ENCODE results near the gene ADAT3. TPM values are rescaled to one million over a fixed set of nuclear protein-coding genes. Genes with fewer than 3 reads are reported as not detected.

Gene ADAT3
- total and polyA plus RNA-seq, 4 experiments from 2014 or later: 1.4 to 4.9 (median 3.8) TPM

DNA sequence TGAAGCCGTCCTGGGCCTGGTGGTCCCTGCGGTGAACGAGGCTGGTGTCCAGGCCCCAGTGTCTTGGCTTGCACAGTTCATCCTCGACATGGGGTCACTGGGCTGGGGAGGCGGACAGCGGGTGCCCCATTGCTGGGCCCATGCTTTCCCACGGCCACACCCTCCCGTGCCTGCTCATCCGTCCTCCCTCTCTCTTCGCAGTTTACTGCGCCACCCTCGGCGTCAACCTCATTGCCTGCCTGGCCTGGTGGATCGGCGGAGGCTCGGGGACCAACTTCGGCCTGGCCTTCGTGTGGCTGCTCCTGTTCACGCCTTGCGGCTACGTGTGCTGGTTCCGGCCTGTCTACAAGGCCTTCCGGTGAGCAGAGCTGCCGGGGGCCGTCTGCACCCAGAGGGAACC, 12.7 kb downstream of the ADAT3 start:
- no peaks in the 10 kb centered on the region for H3K27me3 ChIP-seq (ENCODE audit: insufficient read depth, low read length)
- no peaks in the 10 kb centered on the region for H3K27me3 Mint-ChIP-seq
- H3K9me3 Mint-ChIP-seq: no peaks in the 10 kb centered on the region
- POLR2A ChIA-PET (ENCODE audit: partially characterized antibody): no interaction called here
- intact Hi-C loops (cut with micrococcal nuclease): no loop called here
- DNase-seq: no peak
- CTCF ChIA-PET (ENCODE audit: partially characterized antibody): no interaction called here
- H3K9me3 ChIP-seq (ENCODE audit: control insufficient read depth in 1 of 2, low read length in 2 of 2): no peaks in the 10 kb centered on the region
- no peak overlapping the region for H3K4me3 Mint-ChIP-seq
- H3K36me3 Mint-ChIP-seq: peaks cover 0 to 8% of the 10 kb centered on the region in 2 donors
- H3K4me3 ChIP-seq (ENCODE audit: low read length in 2 of 2): no peak overlapping the region
- peaks cover 12% of the 10 kb centered on the region for H3K4me1 ChIP-seq (ENCODE audit: insufficient read depth, low read length)
- peaks cover 0 to 15% (median under 1%) of the 10 kb centered on the region in 4 donors for H3K4me1 Mint-ChIP-seq
- peaks cover 3% of the 10 kb centered on the region for H3K36me3 ChIP-seq (ENCODE audit: insufficient read depth, low read length)
- no peak overlapping the region for H3K27ac ChIP-seq (ENCODE audit: low read depth, low read length)
- H3K27ac Mint-ChIP-seq: no peak overlapping the region

DNA sequence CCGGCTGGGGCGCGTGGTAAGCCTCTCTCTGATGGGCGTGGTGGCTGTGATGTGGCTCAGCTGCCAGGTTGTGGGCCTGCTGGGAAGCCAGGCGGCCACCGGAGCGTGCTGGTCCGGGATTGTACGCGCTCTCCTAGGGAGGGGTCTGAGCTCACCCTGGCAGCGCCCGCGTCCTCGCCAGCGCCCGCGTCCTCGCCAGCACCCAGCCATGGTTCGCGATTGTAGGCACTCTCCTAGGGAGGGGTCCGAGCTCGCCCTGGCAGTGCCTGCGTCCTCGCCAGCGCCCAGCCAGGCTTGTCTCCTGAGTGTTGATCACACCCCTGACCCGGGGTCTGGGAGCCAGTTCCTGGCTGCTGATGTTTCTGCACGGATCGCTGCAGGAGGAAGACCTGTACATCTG, 13.8 kb downstream of the ADAT3 start:
- Mint-ChIP-seq H3K9me3 (no peaks in the 10 kb centered on the region), H3K4me1 (peaks cover 0 to 26% (median 5%) of the 10 kb centered on the region in 4 donors), H3K4me3 (no peak overlapping the region), H3K27ac (no peak overlapping the region), H3K36me3 (peaks cover 0 to 8% of the 10 kb centered on the region in 2 donors), H3K27me3 (no peaks in the 10 kb centered on the region)
- Histone ChIP-seq H3K36me3 (ENCODE audit: insufficient read depth, low read length) (peaks cover 3% of the 10 kb centered on the region), H3K27ac (ENCODE audit: low read depth, low read length) (no peak overlapping the region), H3K9me3 (ENCODE audit: control insufficient read depth in 1 of 2, low read length in 2 of 2) (no peaks in the 10 kb centered on the region), H3K4me3 (ENCODE audit: low read length in 2 of 2) (no peak overlapping the region), H3K27me3 (ENCODE audit: insufficient read depth, low read length) (no peaks in the 10 kb centered on the region), H3K4me1 (ENCODE audit: insufficient read depth, low read length) (peaks cover 23% of the 10 kb centered on the region)
- intact Hi-C loops (cut with micrococcal nuclease): no loop called here
- DNase-seq: no peak
- POLR2A ChIA-PET (ENCODE audit: partially characterized antibody): no interaction called here
- CTCF ChIA-PET (ENCODE audit: partially characterized antibody): interaction anchor here (0.5 to 0.8 kb wide), 4 partner anchors 10 to 30 kb away, joined by 3 read pairs; no protein-coding TSS in a partner anchor

DNA sequence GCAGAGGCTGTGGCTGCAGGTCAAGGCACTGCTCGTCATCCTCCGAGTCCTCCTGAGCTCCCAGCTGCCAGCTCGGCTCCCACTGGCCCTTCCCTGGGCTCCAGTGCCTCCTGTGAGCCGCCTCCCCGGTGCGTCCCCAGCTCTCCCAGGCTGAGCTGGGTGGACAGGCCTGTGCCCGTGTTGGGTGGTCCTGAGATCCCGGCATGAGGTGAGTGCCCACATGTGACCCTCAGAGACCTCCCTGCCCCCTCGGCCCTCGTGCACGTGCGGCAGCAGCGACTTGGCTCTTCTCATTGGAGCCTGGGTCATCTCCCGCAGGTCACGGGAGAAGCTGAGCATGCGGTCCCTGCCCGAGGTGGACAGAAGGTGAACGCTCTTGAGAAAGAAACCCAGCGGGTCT, 15.4 kb downstream of the ADAT3 start:
- no peak overlapping the region for H3K4me3 ChIP-seq (ENCODE audit: low read length in 2 of 2)
- Mint-ChIP-seq H3K4me3 (no peak overlapping the region), H3K27me3 (no peaks in the 10 kb centered on the region)

DNA sequence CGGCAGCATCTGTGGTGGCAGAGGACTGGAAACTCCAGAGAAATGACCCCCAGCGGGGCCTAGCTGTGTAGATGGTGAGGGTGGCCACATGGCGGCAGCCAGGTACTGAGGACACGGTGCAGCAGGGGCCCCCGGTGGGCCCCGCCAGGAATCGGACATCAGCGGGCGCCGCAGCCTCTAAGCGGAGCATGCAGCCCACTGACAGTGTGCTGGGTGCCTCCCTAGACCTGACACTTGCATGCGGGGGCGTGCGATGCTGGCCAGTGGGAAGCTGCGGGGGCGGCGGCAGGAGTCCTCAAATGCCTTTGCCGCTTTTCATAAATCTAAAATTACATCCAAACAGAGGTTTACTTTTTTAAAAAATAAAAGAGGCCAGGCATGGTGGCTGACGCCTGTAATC, 16.1 kb downstream of the ADAT3 start:
- Histone ChIP-seq H3K27me3 (ENCODE audit: insufficient read depth, low read length) (no peaks in the 10 kb centered on the region), H3K27ac (ENCODE audit: low read depth, low read length) (no peak overlapping the region), H3K4me3 (ENCODE audit: low read length in 2 of 2) (no peak overlapping the region), H3K36me3 (ENCODE audit: insufficient read depth, low read length) (peaks cover 3% of the 10 kb centered on the region), H3K9me3 (ENCODE audit: control insufficient read depth in 1 of 2, low read length in 2 of 2) (no peaks in the 10 kb centered on the region), H3K4me1 (ENCODE audit: insufficient read depth, low read length) (peaks cover 30% of the 10 kb centered on the region)
- no peak for DNase-seq
- no peak overlapping the region for H3K4me3 Mint-ChIP-seq
- peaks cover 0 to 26% (median 6%) of the 10 kb centered on the region in 4 donors for H3K4me1 Mint-ChIP-seq
- CTCF ChIA-PET (ENCODE audit: partially characterized antibody): no interaction called here
- H3K9me3 Mint-ChIP-seq: no peaks in the 10 kb centered on the region
- intact Hi-C loops (cut with micrococcal nuclease): no loop called here
- no peaks in the 10 kb centered on the region for H3K27me3 Mint-ChIP-seq
- peaks cover 0 to 8% of the 10 kb centered on the region in 2 donors for H3K36me3 Mint-ChIP-seq
- POLR2A ChIA-PET (ENCODE audit: partially characterized antibody): no interaction called here
- H3K27ac Mint-ChIP-seq: peak overlapping the region in 3 of 7 donors; percentile 42 to 68 (median 46)

More for the DNA sequence above, 15.4 kb downstream of the ADAT3 start:
- peaks cover 3% of the 10 kb centered on the region for H3K36me3 ChIP-seq (ENCODE audit: insufficient read depth, low read length)
- H3K9me3 ChIP-seq (ENCODE audit: control insufficient read depth in 1 of 2, low read length in 2 of 2): no peaks in the 10 kb centered on the region
- DNase-seq: peak in 1 of 5 donors; percentile 19
- intact Hi-C loops (cut with micrococcal nuclease): no loop called here
- H3K27ac ChIP-seq (ENCODE audit: low read depth, low read length): no peak overlapping the region
- H3K27me3 ChIP-seq (ENCODE audit: insufficient read depth, low read length): no peaks in the 10 kb centered on the region
- H3K4me1 ChIP-seq (ENCODE audit: insufficient read depth, low read length): peaks cover 30% of the 10 kb centered on the region
- no peaks in the 10 kb centered on the region for H3K9me3 Mint-ChIP-seq
- H3K36me3 Mint-ChIP-seq: peaks cover 0 to 8% of the 10 kb centered on the region in 2 donors
- ChIA-PET POLR2A (ENCODE audit: partially characterized antibody) (interaction anchor here (1.1 kb wide), 1 partner anchor 74 kb away, joined by 3 read pairs; no protein-coding TSS in a partner anchor), CTCF (ENCODE audit: partially characterized antibody) (no interaction called here)
- no peak overlapping the region for H3K27ac Mint-ChIP-seq
- H3K4me1 Mint-ChIP-seq: peaks cover 0 to 26% (median 6%) of the 10 kb centered on the region in 4 donors

DNA sequence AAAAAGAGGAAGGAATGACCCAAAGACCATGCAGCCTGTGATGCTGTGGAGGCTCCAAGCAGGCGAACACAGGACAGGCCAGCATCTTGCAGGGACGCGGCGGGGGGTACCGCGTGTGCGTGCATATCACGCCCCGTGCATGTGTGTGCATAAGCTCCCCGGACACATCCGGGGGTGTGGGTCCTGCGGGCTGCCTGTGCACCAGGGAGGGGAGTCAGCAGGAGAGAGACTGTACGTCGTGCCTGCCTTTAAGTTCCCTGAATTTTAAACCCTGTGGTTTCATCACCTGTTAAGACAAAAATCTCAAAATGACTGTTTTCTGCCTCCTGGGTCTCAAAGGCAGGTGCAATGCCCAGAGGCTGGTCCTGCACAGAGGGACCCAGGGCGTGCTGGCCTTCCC, 16.6 kb downstream of the ADAT3 start:
- Histone ChIP-seq H3K4me1 (ENCODE audit: insufficient read depth, low read length) (peaks cover 30% of the 10 kb centered on the region), H3K27me3 (ENCODE audit: insufficient read depth, low read length) (no peaks in the 10 kb centered on the region), H3K9me3 (ENCODE audit: control insufficient read depth in 1 of 2, low read length in 2 of 2) (no peaks in the 10 kb centered on the region), H3K4me3 (ENCODE audit: low read length in 2 of 2) (no peak overlapping the region), H3K36me3 (ENCODE audit: insufficient read depth, low read length) (peaks cover 3% of the 10 kb centered on the region), H3K27ac (ENCODE audit: low read depth, low read length) (no peak overlapping the region)
- Mint-ChIP-seq H3K9me3 (no peaks in the 10 kb centered on the region), H3K36me3 (peaks cover 0 to 8% of the 10 kb centered on the region in 2 donors), H3K27ac (peak overlapping the region in 4 of 7 donors; percentile 25 to 66 (median 44)), H3K27me3 (no peaks in the 10 kb centered on the region), H3K4me1 (peaks cover 0 to 26% (median 6%) of the 10 kb centered on the region in 4 donors), H3K4me3 (no peak overlapping the region)
- DNase-seq: no peak
- CTCF ChIA-PET (ENCODE audit: partially characterized antibody): no interaction called here
- POLR2A ChIA-PET (ENCODE audit: partially characterized antibody): no interaction called here
- intact Hi-C loops (cut with micrococcal nuclease): no loop called here

DNA sequence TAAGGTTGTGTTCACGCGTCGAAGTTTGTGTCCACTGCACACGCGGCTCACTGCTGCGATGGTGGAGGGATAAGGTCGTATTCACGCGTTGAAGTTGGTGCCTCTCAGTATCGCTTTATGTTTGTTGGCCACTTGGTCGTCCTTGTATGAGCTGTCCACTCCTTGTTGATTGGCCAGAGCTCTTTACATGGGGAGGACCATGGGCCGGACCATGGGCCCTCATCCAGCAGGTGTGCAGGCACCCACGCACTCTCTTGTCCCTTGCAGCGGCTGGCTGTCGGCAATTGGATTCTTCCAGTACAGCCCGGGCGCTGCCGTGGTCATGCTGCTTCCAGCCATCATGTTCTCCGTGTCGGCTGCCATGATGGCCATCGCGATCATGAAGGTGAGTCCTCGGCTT, 17.6 kb downstream of the ADAT3 start:
- no peak overlapping the region for H3K4me3 ChIP-seq (ENCODE audit: low read length in 2 of 2)
- no peaks in the 10 kb centered on the region for H3K27me3 Mint-ChIP-seq
- ChIA-PET POLR2A (ENCODE audit: partially characterized antibody) (interaction anchor here (0.7 to 1.7 kb wide), 5 partner anchors 25 to 67 kb away, joined by 3 to 12 read pairs (median 3); no protein-coding TSS in a partner anchor), CTCF (ENCODE audit: partially characterized antibody) (interaction anchor here (0.6 kb wide), 1 partner anchor 15 kb away, joined by 3 read pairs; no protein-coding TSS in a partner anchor)
- intact Hi-C loops (cut with micrococcal nuclease): no loop called here
- peaks cover 3 to 31% (median 10%) of the 10 kb centered on the region in 4 donors for H3K4me1 Mint-ChIP-seq
- no peak overlapping the region for H3K4me3 Mint-ChIP-seq
- peak overlapping the region; percentile 30 for H3K27ac ChIP-seq (ENCODE audit: low read depth, low read length)
- peak overlapping the region in 2 of 7 donors; percentile 48 to 75 for H3K27ac Mint-ChIP-seq
- no peaks in the 10 kb centered on the region for H3K9me3 ChIP-seq (ENCODE audit: control insufficient read depth in 1 of 2, low read length in 2 of 2)
- H3K27me3 ChIP-seq (ENCODE audit: insufficient read depth, low read length): no peaks in the 10 kb centered on the region
- peaks cover 0 to 8% of the 10 kb centered on the region in 2 donors for H3K36me3 Mint-ChIP-seq
- H3K36me3 ChIP-seq (ENCODE audit: insufficient read depth, low read length): peaks cover 3% of the 10 kb centered on the region
- H3K4me1 ChIP-seq (ENCODE audit: insufficient read depth, low read length): peaks cover 35% of the 10 kb centered on the region
- H3K9me3 Mint-ChIP-seq: no peaks in the 10 kb centered on the region
- peak in 1 of 5 donors; percentile 28 for DNase-seq

DNA sequence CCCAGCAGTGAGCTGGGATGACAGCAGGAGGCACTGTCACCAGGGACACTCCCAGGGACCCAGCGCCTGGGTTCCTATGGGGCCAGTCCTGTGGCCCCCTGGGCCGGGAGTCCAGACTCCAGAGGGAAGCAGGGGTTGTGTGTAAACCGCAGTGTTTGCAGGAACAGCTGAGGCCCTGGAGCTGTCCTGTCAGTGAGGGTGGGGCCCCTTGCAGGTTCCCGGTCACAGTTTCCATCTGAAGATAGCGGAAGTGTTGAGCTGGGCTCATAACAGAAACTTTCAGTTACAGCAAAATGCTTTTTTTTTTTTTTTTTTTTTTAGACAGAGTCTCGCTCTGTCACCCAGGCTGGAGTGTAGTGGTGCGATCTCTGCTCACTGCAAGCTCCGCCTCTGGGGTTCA, 18.1 kb downstream of the ADAT3 start:
- Mint-ChIP-seq H3K36me3 (peaks cover 0 to 5% of the 10 kb centered on the region in 2 donors), H3K9me3 (no peaks in the 10 kb centered on the region), H3K27ac (peak overlapping the region in 6 of 7 donors; percentile 29 to 84 (median 76)), H3K4me3 (peak overlapping the region in 4 of 8 donors; percentile 24 to 43 (median 28)), H3K4me1 (peaks cover 6 to 35% (median 14%) of the 10 kb centered on the region in 4 donors), H3K27me3 (no peaks in the 10 kb centered on the region)
- peak overlapping the region; percentile 30 for H3K27ac ChIP-seq (ENCODE audit: low read depth, low read length)
- H3K27me3 ChIP-seq (ENCODE audit: insufficient read depth, low read length): no peaks in the 10 kb centered on the region
- H3K9me3 ChIP-seq (ENCODE audit: control insufficient read depth in 1 of 2, low read length in 2 of 2): no peaks in the 10 kb centered on the region
- ChIA-PET CTCF (ENCODE audit: partially characterized antibody) (interaction anchor here (0.6 to 1.0 kb wide), 3 partner anchors 16 to 206 kb away, joined by 3 read pairs; no protein-coding TSS in a partner anchor), POLR2A (ENCODE audit: partially characterized antibody) (interaction anchor here (0.7 to 1.7 kb wide), 8 partner anchors 13 to 67 kb away, joined by 3 to 12 read pairs (median 3); no protein-coding TSS in a partner anchor)
- H3K36me3 ChIP-seq (ENCODE audit: insufficient read depth, low read length): peaks cover 3% of the 10 kb centered on the region
- H3K4me1 ChIP-seq (ENCODE audit: insufficient read depth, low read length): peaks cover 39% of the 10 kb centered on the region
- no peak overlapping the region for H3K4me3 ChIP-seq (ENCODE audit: low read length in 2 of 2)
- DNase-seq: peak; percentile 33 to 72 (median 47)
- intact Hi-C loops (cut with micrococcal nuclease): no loop called here
